NCI-H510A treated with DMSO at 0.1 percent for 48 hours (cell line): Measurements from ENCODE around the gene CPLX4.
A peak's percentile ranks its signal among the peaks of the same experiment; 100 is the strongest.

Source experiments
- DNase-seq: peaks from one replicate; lab custom pipeline; 2025; lab: John Stamatoyannopoulos, UW

CPLX4 gene

GRCh38 chr18:59318460-59319050, at the start of gene CPLX4:
Gene CPLX4, minus strand, starts transcription at chr18:59318649. Its CDS starts 187 bp downstream, at chr18:59318462.
- DNase-seq = no peak

- no peak for DNase-seq
Observed at GRCh38 chr18:59360381-59360780, 41.9 kb upstream of the CPLX4 start.

- no peak for DNase-seq
Observed at GRCh38 chr18:59359576-59359952, 41.1 kb upstream of the CPLX4 start.

GRCh38 chr18:59358712-59359575, 40.5 kb upstream of the CPLX4 start, which contains the start of gene LMAN1:
Gene LMAN1, minus strand, starts transcription at chr18:59359265. Its CDS starts 21 bp downstream, at chr18:59359244.
- DNase-seq = peak; percentile 96

GRCh38 chr18:59358414-59358711, 39.9 kb upstream of the CPLX4 start:
- no peak for DNase-seq

GRCh38 chr18:59357928-59358327, 39.5 kb upstream of the CPLX4 start:
- peak; percentile 39 for DNase-seq

GRCh38 chr18:59354731-59355130, 36.3 kb upstream of the CPLX4 start:
- DNase-seq = no peak

- DNase-seq = no peak
Observed at GRCh38 chr18:59353079-59353680, 34.7 kb upstream of the CPLX4 start.

GRCh38 chr18:59352250-59352855, 33.9 kb upstream of the CPLX4 start:
- no peak for DNase-seq

GRCh38 chr18:59345556-59345955, 27.1 kb upstream of the CPLX4 start:
- DNase-seq = no peak

GRCh38 chr18:59344996-59345395, 26.5 kb upstream of the CPLX4 start:
- DNase-seq = no peak

GRCh38 chr18:59343926-59344325, 25.5 kb upstream of the CPLX4 start:
- no peak for DNase-seq

GRCh38 chr18:59340817-59341216, 22.4 kb upstream of the CPLX4 start:
- no peak for DNase-seq

- no peak for DNase-seq
Observed at GRCh38 chr18:59340312-59340711, 21.9 kb upstream of the CPLX4 start.

GRCh38 chr18:59332986-59333385, 14.5 kb upstream of the CPLX4 start:
- no peak for DNase-seq

- no peak for DNase-seq
Observed at GRCh38 chr18:59328683-59329082, 10.2 kb upstream of the CPLX4 start.

- no peak for DNase-seq
Observed at GRCh38 chr18:59325965-59326364, 7.5 kb upstream of the CPLX4 start.

- no peak for DNase-seq
Observed at GRCh38 chr18:59324623-59324971, 6.1 kb upstream of the CPLX4 start.

GRCh38 chr18:59323931-59324622, 5.6 kb upstream of the CPLX4 start:
- DNase-seq = no peak

- no peak for DNase-seq
Observed at GRCh38 chr18:59311631-59312030, 6.8 kb downstream of the CPLX4 start.

GRCh38 chr18:59308938-59309260, 9.6 kb downstream of the CPLX4 start:
- DNase-seq = no peak

- peak; percentile 90 for DNase-seq
Observed at GRCh38 chr18:59308248-59308937, 10.1 kb downstream of the CPLX4 start.
